HG02852 (cell line): ENCODE results near the gene KRTAP10-7.
"Not testable (repeated sequence)": the region's sequence is repeated elsewhere in the genome, so short reads cannot be mapped to it uniquely, and the experiment has no call there.

Experiments
- ATAC-seq: cut with Tn5 transposase; IDR thresholded peaks from one replicate; pipeline ENCODE4 v1.9.1; 2021; ENCODE audit warnings: mild to moderate bottlenecking, moderate library complexity; ENCODE audit not compliant: unreplicated experiment

Gene KRTAP10-7, protein sequence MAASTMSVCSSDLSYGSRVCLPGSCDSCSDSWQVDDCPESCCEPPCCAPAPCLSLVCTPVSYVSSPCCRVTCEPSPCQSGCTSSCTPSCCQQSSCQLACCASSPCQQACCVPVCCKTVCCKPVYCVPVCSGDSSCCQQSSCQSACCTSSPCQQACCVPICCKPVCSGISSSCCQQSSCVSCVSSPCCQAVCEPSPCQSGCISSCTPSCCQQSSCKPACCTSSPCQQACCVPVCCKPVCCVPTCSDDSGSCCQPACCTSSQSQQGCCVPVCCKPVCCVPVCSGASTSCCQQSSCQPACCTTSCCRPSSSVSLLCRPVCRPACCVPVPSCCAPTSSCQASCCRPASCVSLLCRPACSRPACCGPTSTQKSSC

DNA sequence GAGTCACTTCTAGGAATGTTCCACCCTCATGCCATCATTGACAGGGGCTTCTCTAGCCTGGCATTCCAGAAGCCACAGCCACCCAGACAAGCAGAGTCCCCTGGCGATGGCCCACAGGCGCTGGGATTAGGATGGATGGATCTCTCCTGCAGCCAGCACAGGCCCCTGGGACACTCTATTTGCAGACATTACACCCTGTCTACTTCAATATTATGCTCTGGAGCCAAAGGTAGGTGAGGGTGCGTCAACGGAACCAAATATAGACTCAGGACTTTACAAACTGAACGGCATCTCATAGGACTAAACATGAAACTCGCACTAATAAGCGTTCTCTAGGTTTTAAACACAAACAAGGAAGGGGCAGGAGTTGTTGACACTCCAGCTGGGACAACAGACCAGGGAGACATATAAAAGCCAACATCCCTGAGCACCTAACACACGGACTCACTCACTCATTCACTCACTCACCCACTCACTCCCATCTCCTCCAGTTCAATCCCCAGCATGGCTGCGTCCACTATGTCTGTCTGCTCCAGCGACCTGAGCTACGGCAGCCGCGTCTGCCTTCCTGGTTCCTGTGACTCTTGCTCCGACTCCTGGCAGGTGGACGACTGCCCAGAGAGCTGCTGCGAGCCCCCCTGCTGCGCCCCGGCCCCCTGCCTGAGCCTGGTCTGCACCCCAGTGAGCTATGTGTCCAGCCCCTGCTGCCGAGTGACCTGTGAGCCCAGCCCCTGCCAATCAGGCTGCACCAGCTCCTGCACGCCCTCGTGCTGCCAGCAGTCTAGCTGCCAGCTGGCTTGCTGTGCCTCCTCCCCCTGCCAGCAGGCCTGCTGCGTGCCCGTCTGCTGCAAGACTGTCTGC is at the start of gene KRTAP10-7:
Gene KRTAP10-7 (plus strand): TSS at position 480 of the 861 bp plus-strand sequence. CDS start 25 bp downstream, at position 505.
- ATAC-seq = not testable (repeated sequence)

DNA sequence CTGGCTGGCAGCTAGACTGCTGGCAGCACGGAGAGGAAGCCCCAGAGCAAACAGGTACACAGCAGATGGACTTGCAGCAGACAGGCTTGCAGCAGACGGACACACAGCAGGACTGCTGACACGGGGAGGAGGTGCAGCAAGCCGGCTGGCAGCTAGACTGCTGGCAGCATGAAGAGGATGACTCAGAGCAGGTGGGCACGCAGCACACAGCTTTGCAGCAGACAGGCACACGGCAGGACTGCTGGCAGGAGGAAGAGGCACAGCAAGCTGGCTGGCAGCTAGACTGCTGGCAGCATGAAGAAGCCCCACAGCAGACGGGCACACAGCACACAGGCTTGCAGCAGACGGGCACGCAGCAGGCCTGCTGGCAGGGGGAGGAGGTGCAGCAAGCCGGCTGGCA is 49.6 kb upstream of the KRTAP10-7 start:
- no peak for ATAC-seq

DNA sequence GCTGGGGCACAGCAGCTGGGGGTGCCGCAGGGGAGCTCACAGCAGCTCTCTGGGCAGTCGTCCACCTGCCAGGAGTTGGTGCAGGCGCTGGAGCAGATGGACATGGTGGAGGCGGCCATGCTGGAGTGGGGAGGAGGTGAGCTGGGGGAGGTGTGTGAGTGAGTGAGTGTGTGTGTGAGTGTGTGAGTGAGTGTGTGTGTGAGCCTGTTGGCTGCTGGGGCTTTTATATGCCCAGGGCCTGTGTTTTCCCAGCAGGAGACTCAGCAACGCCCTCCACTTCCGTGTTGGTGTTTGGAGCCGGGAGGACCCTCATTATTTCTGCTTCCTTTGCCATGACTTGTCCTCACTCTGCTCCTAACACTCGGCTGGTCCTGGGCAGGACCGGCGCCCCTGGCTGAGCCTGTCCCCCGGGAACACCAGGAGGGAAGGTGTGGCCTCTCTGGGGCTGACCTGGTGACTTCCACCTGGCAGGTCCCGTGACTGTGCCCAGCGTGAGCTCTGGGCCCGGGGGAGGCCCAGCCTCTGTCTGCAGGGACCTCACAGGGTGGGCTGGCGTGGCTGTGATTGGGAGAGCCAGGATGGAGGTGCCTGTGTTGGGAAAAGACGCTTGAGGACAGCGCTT is 48.9 kb upstream of the KRTAP10-7 start, which contains the start of gene KRTAP10-2:
Gene KRTAP10-2 (minus strand): TSS at position 166 of the 622 bp plus-strand sequence. CDS start 47 bp downstream, at position 119.
- no peak for ATAC-seq

DNA sequence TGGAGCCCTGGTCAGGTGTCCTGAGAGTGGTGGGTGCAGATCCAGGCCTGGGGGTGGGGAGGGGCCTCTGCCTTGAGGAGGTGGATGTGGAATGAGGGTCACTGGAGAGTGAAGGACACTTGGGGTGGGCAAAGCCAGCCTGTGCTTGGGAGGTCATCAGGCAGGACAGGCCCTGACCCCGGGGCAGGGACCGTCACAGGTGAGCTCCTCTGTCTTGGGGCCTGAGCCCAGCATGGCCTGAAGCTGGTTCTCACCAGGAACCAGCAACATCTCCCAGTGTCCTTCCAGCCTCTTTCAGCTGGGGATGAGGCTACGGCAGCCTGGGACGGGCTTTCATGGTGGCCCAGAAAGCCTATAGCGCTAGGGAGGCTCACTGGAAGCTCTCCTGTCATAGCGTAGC is 48.3 kb upstream of the KRTAP10-7 start:
- no peak for ATAC-seq

DNA sequence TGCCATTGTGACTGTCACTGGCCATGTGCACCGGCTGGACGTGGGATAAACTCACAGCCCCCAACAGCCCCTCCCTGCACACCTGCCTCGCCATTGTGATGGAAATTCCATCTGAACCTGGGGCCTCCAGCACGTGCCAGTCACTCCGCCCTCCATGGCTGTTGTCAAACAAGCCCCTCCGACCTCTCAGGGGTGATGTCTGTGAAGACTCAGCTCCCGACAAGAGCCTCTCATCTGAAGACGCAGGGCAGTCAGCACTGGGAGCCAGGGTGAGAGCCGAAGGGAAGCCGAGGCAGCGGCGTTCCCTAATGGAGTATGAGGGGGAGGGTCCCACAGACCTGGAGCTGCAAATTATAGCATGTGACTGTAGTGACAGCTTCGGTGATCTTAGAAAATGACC is 47.7 kb upstream of the KRTAP10-7 start:
- no peak for ATAC-seq

DNA sequence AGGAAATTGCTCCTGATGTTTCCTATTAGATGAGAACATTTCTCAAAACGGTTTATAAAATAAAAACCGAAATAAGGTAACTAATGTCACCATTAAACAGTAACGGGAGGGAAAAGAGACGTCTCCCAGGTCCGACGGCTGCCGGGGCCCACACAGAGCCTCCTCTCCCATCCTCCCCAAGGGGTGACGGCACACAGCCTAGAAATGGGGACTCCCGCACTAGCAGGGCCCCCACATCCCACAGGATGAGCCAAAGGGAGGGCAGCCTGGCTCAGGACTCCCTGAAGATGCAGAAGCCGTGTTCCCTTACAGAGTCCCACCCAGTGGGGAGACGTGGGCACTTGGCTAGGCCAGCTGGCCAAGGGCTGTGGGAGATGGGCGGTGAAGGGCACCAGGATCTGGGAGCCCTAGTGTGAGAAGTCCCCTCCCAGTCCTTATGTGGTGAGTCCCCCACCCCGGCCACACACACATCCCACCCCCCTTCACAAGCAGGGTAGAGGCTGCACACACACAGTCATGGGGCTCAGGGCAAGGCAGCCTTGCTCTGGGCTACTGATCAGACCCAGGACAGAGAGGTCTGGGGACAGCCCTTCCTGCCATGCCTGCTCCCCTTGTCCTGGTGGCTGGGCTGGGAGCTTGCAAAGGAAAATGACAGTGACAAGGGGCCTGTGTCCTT is 45.1 kb upstream of the KRTAP10-7 start:
- no peak for ATAC-seq

DNA sequence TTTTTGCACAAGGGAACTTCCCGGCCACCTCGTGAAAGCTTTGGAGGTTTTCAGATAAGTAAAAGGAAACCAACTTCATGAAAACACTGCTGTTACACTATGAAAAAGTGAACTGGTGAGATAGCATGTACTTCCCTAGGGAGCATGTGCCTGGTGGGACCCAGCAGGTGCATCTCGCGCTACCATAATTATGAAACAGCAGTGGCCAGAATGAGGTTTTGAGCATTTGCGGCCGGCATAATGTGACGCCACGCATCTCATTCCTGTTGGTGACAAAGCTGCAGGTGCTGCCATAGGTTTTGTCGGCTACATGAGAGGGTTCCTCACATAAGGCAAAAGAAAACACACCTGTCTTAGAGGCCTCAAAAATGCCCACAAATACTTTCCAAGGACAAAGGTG is 43.5 kb upstream of the KRTAP10-7 start:
- no peak for ATAC-seq

DNA sequence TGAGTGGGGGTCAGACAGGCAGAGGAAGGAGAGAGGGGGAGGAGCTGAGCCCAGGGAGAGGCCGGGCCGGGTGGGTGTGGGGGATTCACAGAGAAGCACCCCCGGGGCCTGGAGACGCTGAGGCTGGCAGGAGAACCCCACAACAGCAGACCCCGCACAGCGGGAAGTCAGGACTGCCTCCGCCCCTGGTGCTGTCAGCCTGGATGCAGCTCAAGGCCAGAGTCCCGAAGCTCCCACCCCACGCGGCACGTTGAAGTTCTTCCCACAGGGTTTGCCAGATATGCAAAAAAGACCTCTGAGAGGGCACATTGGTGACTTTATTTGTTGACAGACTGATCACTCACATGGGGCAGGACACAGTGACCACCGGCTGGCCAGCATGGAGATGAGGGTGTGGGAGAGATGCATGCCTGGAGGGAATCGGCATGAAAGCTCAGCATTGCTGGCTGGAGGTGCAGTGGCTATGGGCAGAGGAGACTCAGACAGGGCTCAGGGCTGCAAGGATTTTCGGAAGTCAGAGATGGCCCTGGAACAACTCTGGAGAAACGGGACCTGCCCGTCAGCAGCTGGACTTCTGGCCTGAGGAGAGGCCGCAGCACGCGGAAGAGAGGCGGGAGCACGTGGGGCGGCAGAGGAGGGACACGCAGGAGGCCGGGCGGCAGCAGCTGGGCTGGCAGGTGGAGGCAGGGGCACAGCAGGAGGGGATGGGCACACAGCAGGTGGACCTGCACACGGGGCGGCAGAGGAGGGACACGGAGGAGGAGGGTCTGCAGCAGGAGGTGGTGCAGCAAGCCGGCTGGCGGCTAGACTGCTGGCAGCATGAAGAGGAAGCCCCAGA is 42.7 kb upstream of the KRTAP10-7 start:
- no peak for ATAC-seq

DNA sequence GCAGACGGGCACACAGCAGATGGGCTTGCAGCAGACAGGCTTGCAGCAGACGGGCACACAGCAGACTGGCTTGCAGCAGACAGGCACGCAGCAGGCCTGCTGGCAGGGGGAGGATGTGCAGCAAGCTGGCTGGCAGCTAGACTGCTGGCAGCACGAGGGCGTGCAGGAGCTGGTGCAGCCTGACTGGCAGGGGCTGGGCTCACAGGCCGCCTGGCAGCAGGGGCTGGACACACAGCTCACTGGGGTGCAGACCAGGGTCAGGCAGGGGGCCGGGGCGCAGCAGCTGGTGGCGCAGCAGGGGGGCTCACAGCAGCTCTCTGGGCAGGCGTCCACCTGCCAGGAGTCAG is 42.1 kb upstream of the KRTAP10-7 start:
- not testable (repeated sequence) for ATAC-seq

DNA sequence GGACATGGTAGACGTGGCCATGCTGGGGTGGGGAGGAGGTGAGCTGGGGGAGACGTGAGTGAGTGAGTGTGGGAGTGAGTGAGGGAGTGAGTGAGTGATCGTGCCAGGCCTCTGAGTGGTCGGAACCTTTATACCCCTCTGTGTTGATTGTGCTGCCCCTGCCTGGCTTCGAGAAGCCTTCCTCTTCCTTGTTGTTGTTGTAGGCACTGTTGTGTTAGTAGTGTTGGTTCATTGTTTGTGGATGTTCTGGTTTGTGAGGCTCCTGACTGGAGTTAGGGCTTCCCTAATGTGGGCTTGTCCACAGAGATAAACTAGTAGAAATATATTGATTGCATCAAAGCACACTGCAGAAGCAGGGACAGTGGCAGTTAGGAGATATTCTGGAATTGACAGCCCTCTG is 41.7 kb upstream of the KRTAP10-7 start, which contains the start of gene KRTAP10-3:
Gene KRTAP10-3 (minus strand): TSS at position 101 of the 400 bp plus-strand sequence. CDS start 80 bp downstream, at position 21.
- no peak for ATAC-seq

DNA sequence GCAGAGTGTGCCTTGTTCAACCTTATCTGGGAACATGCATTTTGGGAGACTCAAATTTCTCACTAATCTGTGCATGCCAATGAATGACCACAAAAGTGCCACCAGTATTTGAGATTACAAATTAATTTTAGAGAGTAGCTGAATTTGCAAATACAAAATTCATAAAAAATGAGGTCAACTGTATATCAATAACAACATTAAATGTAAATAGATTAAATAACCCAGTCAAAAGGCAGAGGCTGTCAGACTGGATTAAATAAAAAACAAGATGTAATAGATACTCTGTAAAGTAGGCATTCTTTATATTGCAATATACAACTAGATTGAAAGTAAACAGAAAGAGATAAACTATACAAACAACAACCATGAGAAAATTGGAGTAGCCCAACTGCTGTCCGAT is 36.3 kb upstream of the KRTAP10-7 start:
- no peak for ATAC-seq

DNA sequence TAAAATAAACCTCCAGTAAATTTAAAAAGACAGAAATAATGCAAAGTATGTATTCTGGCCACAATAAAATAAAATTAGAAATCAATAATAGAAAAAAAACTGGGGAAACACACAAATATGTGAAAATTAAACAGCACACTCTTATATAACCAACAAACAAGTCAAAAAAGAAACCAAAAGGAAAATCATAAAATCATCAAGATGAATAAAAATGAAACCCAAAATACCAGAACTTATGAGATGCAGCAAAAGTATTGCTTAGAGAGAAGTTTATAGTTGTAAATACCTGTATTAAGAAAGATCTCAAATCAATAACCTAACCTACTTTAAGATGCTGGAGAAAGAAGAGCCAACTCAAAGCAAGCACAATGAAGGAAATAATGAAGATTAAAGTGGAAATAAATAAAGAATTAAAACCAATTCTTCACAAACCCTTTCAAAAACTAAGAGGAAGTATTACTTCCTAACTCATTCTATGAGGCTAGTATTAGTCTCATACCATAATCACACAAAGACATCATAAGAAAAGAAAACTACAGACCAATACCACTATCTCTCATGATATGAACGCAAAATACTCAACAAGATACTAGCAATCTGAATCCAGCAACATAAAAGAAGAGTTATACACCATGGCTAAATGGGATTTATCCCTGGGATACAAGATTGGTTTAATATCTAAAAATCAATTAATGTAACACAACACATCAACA is 35.4 kb upstream of the KRTAP10-7 start:
- no peak for ATAC-seq

DNA sequence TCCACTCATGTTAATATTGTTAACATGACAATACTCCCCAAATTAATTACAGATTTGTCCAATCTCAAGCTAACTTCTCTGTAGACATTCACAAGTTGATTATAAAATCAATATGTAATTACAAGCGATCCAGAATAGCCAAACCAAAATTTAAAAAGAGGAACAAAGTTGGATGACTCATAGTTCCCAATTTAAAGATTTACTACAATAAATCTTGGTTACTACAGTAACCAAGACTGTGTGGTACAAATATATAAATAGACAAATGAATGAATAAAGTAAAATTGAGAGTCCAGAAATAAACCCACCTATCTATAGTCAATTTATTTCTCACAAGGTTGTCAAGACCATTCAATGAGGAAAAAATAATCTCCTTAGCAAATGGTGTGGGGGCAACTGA is 34.0 kb upstream of the KRTAP10-7 start:
- no peak for ATAC-seq

DNA sequence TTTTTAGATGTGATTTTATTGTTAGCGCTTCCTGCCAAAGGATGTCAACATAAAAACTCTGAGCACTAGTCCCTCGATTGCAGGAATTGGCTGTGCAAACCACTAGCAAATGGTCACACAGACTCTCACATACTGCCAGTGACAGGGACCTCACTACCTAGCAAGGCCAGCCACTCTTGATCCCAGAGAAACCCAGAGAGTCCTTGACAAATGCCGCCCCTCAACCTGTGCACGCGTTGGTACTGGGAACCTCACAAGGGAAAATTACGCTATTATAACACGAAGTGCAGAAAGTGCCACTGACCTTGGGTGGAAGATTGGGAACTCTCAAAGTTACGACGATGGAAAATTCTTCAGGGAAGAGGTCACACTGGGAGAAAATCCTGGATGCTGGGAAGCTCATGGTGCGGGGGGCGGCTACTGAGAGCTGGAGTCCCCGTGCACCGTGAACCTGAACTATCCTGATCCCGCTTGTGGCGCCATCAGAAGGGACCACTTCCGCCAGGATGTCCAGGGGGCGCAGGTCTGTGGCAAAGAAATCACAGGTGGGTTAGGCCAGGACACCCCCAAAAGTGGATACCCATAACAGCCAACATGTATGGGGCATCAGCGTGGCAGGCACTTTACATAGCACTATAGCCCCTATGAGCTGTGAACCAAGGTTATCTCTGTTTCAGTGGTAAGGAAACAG is 32.8 kb upstream of the KRTAP10-7 start:
- no peak for ATAC-seq

DNA sequence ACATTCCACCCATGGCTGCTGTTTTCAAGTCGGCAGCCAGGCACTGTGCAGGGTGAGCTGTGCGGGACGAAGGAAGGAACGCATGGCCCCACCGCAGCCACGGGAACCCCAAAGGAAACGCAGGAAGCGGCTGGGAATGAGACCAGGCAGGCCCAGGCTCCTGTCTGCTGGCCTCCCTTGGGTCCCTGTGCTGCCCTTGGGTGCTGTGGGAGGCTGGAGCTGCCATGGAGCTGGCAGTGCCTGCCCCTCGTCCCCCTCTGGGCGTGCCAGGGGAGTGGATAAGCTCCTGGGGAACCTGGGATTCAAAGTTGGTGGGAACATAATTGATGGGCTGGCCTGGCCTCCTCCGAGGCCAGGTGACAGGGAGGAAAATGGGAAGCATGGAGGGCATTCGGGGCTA is 32.1 kb upstream of the KRTAP10-7 start:
- ATAC-seq = no peak

DNA sequence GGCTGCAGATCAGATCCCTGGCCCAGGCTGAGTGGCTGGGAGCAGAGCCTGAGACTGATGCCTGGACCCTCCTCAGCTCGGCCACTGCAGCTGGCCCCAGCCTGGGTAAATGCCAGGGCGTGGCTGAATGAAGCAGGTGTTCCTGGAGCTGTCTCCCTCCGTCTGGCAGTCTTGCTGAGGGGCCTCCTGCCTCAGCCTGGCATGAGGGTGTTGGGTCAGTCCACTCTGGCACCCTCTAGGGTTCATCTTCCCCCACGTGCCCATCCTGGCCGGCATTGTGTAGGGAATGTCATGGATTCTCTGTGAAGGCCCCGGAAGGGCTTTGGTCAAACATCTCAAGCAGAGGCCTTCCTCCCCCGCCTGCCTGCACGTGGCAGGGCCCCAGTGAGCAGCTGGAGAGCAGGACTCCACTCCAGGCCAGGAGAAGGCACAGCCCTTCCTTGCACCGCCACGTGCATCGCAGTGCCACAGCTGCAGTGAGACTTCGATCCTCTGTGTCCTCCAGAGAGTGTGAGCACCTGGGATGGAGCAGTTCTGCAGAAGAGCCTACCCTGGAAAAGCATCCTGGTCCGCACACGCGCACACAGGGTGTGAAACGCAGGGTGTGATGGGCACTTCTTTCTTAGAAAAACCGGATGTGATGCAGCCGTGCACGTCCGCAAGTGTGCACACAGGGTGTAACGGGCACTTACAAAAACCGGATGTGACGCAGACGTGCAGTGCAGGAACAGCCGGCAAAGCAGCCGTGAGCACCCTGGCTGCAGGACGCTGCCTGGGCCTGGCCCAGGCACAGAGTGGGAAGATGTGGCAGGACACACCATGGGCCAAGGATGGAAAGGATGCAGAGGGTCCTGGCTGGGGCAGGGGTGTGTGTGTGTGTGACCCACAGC is 31.5 kb upstream of the KRTAP10-7 start:
- ATAC-seq = no peak

DNA sequence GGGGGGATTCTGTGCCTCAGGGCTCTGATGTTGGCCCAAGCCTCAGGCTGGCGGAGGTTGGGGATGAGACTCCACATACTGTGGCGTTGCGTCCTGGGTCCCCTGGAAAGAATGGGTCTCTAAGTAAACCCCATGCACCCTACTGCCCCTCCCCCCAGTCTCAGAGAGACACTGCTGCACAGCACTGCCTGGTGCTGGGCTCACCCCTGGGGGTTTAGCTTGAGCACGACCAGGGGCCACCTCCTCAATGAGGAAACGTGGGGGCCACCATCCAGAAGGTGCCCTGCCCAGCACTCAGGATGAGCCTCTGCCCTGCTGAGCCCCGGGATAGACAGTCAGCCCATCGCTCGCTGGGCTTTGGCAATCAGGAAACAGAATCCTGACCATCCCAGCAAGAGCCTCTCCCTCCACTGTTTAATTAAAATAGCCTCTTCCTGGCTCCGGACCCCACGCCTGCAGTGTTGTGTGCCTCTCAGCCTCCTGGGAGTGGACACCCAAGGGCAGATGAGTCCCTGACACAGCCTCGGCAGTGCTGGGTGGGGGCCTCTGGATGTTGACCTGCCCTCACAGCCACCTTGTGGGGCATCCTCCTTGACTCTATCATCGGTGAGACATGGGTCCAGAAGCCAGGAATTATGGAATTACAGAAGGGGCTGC is 30.4 kb upstream of the KRTAP10-7 start:
- no peak for ATAC-seq
